ENCODE data around the gene CCNJL.

GRCh38 chr5:160250826-160251225 lies 61.5 kb downstream of the CCNJL start:
- TF ChIP-seq EZH2 (IDR thresholded peaks at IDR 0.05; ENCODE audit: borderline replicate concordance, low read length) (no peak), CTCF (conservative IDR thresholded peaks at IDR 0.05 in 1 of 2, IDR thresholded peaks at IDR 0.05 in 1 of 2; ENCODE audit: extremely low read depth in 1 of 2, insufficient read depth in 1 of 2, low read depth in 1 of 2, low read length in 2 of 2) (no peak)
